HepG2 (cell line): ENCODE measurements around the gene ITGAV. TPM values are rescaled to one million over a fixed set of nuclear protein-coding genes. Genes with fewer than 3 reads are reported as not detected.

Experiments
- ADNP ChIP-seq: sonication (generic); formaldehyde crosslinking; IDR thresholded peaks from 2 replicates; pipeline ENCODE4 v1.4.0; 2020; ENCODE audit warnings: missing genetic modification reagents
- ARNT2 ChIP-seq: sonication (generic); formaldehyde crosslinking; IDR thresholded peaks from 2 replicates; pipeline ENCODE4 v1.8.0; 2022; ENCODE audit warnings: mild to moderate bottlenecking, low read depth, missing genetic modification reagents, moderate library complexity
- ATF2 ChIP-seq: sonication (generic); formaldehyde crosslinking; IDR thresholded peaks from 2 replicates; pipeline ENCODE4 v1.4.0; 2020; ENCODE audit warnings: missing genetic modification reagents
- CBFB ChIP-seq: sonication (generic); formaldehyde crosslinking; IDR thresholded peaks from 2 replicates; pipeline ENCODE4 v1.4.0; 2020; ENCODE audit warnings: missing genetic modification reagents
- CHCHD3 ChIP-seq: sonication (generic); formaldehyde crosslinking; IDR thresholded peaks from 2 replicates; pipeline ENCODE4 v1.8.0; 2022; ENCODE audit warnings: mild to moderate bottlenecking, missing genetic modification reagents, moderate library complexity
- FOXK1 ChIP-seq: sonication (generic); formaldehyde crosslinking; IDR thresholded peaks from 2 replicates; pipeline ENCODE4 v1.4.0; 2020; ENCODE audit warnings: low read depth, missing genetic modification reagents, borderline replicate concordance
- GATAD2A ChIP-seq: IDR thresholded peaks from 2 replicates; pipeline ENCODE4 v1.6.1; 2016
- HNRNPUL1 ChIP-seq: fragments of 200-400 bp; formaldehyde crosslinking; IDR thresholded peaks from 2 replicates; pipeline ENCODE4 v1.6.1; 2017; ENCODE audit warnings: low read depth, mild to moderate bottlenecking, low read length, moderate library complexity
- MAFK ChIP-seq, 2 experiments: IDR thresholded peaks in 1 of 2; conservative IDR thresholded peaks in 1 of 2; 2 replicates each; pipeline ENCODE4 v1.6.1; 2011; ENCODE audit warnings: improper control_type of control experiment in 2 of 2, low read length in 2 of 2
- MLLT10 ChIP-seq: sonication (generic); formaldehyde crosslinking; IDR thresholded peaks from 2 replicates; pipeline ENCODE4 v1.4.0; 2020; ENCODE audit warnings: missing genetic modification reagents
- MTA1 ChIP-seq: sonication (generic); formaldehyde crosslinking; IDR thresholded peaks from 2 replicates; pipeline ENCODE4 v1.4.0; 2020; ENCODE audit warnings: missing genetic modification reagents, mild to moderate bottlenecking, borderline replicate concordance
- NFKB2 ChIP-seq: sonication (generic); formaldehyde crosslinking; IDR thresholded peaks from 2 replicates; pipeline ENCODE4 v1.4.0; 2020; ENCODE audit warnings: missing genetic modification reagents, borderline replicate concordance
- PAX8 ChIP-seq: sonication (generic); formaldehyde crosslinking; IDR thresholded peaks from 2 replicates; pipeline ENCODE4 v1.8.0; 2022; ENCODE audit warnings: mild to moderate bottlenecking, missing genetic modification reagents, borderline replicate concordance
- RBFOX2 ChIP-seq: fragments of 200-400 bp; formaldehyde crosslinking; IDR thresholded peaks from 2 replicates; pipeline ENCODE4 v1.6.1; 2017; ENCODE audit warnings: low read depth, mild to moderate bottlenecking, low read length
- REPIN1 ChIP-seq: sonication (generic); formaldehyde crosslinking; IDR thresholded peaks from 2 replicates; pipeline ENCODE4 v1.8.0; 2022; ENCODE audit warnings: missing genetic modification reagents, low read depth, mild to moderate bottlenecking, borderline replicate concordance
- SMC3 ChIP-seq: IDR thresholded peaks from 2 replicates; pipeline ENCODE4 v1.6.1; 2011; ENCODE audit warnings: low read length, improper control_type of control experiment
- SNAPC2 ChIP-seq: sonication (generic); formaldehyde crosslinking; IDR thresholded peaks from 2 replicates; pipeline ENCODE4 v1.8.1; 2022; ENCODE audit warnings: mild to moderate bottlenecking, missing genetic modification reagents
- SP2 ChIP-seq: sonication (generic); formaldehyde crosslinking; IDR thresholded peaks from 2 replicates; pipeline ENCODE4 v1.5.1; 2020; ENCODE audit warnings: mild to moderate bottlenecking, missing genetic modification reagents
- TBL1XR1 ChIP-seq: fragments of 150-350 bp; IDR thresholded peaks from 2 replicates; pipeline ENCODE4 v1.6.1; 2014; ENCODE audit warnings: borderline replicate concordance, low read length; ENCODE audit not compliant: partially characterized antibody
- TERF1 ChIP-seq: sonication (generic); formaldehyde crosslinking; IDR thresholded peaks from 2 replicates; pipeline ENCODE4 v1.8.0; 2022; ENCODE audit warnings: mild to moderate bottlenecking, missing genetic modification reagents, moderate library complexity
- ZNF3 ChIP-seq: IDR thresholded peaks from 2 replicates; pipeline ENCODE4 v1.7.0; 2017; ENCODE audit warnings: inconsistent platforms
- ZNF558 ChIP-seq: sonication (generic); formaldehyde crosslinking; IDR thresholded peaks from 2 replicates; pipeline ENCODE4 v1.9.0; 2022; ENCODE audit warnings: mild to moderate bottlenecking, missing genetic modification reagents, borderline replicate concordance
- ZNF788 ChIP-seq: sonication (generic); formaldehyde crosslinking; IDR thresholded peaks from 2 replicates; pipeline ENCODE4 v1.5.0; 2020; ENCODE audit warnings: mild to moderate bottlenecking, missing genetic modification reagents, borderline replicate concordance
- ZSCAN22 ChIP-seq: sonication (generic); formaldehyde crosslinking; IDR thresholded peaks from 2 replicates; pipeline ENCODE4 v1.4.0; 2020; ENCODE audit warnings: mild to moderate bottlenecking, missing genetic modification reagents
- polyA plus RNA-seq, 8 experiments: library from polyadenylated mRNA; depleted of rRNA in 3 of 8; stranded (reverse) in 7 of 8; unstranded in 1 of 8; fragments of >200 nt; fragmentation: Illumina TruSeq in 4 of 8; extraction: Trizol in 4 of 8; gene quantifications; 2 replicates each; pipeline versions ENCODE4 v1.2.1 to v1.2.3, GENCODE V29; 2011 to 2016; ENCODE audit warnings: low read depth in 4 of 8, missing spikeins in 1 of 8, mixed read lengths in 1 of 8; ENCODE audit not compliant: insufficient read depth in 1 of 8
- total RNA-seq, 5 experiments: library from RNA; depleted of rRNA; stranded (reverse); fragments of >200 nt; fragmentation: Illumina TruSeq; extraction: Trizol; gene quantifications; 2 replicates each; pipeline ENCODE4 v1.2.3, GENCODE V29; 2016; ENCODE audit warnings: low read depth in 1 of 5
- TF ChIP-seq, protein P1 (sequence below): sonication (generic); formaldehyde crosslinking; IDR thresholded peaks from 2 replicates; pipeline ENCODE4 v1.4.0; 2020; ENCODE audit warnings: missing genetic modification reagents

The ITGAV gene
- total and polyA plus RNA-seq, 2 of the 13 experiments (the other 11 are each of a cell fraction or from before 2014, with no cell fraction given), result 59.1 to 60.4 TPM

- TF ChIP-seq, protein P1, sequence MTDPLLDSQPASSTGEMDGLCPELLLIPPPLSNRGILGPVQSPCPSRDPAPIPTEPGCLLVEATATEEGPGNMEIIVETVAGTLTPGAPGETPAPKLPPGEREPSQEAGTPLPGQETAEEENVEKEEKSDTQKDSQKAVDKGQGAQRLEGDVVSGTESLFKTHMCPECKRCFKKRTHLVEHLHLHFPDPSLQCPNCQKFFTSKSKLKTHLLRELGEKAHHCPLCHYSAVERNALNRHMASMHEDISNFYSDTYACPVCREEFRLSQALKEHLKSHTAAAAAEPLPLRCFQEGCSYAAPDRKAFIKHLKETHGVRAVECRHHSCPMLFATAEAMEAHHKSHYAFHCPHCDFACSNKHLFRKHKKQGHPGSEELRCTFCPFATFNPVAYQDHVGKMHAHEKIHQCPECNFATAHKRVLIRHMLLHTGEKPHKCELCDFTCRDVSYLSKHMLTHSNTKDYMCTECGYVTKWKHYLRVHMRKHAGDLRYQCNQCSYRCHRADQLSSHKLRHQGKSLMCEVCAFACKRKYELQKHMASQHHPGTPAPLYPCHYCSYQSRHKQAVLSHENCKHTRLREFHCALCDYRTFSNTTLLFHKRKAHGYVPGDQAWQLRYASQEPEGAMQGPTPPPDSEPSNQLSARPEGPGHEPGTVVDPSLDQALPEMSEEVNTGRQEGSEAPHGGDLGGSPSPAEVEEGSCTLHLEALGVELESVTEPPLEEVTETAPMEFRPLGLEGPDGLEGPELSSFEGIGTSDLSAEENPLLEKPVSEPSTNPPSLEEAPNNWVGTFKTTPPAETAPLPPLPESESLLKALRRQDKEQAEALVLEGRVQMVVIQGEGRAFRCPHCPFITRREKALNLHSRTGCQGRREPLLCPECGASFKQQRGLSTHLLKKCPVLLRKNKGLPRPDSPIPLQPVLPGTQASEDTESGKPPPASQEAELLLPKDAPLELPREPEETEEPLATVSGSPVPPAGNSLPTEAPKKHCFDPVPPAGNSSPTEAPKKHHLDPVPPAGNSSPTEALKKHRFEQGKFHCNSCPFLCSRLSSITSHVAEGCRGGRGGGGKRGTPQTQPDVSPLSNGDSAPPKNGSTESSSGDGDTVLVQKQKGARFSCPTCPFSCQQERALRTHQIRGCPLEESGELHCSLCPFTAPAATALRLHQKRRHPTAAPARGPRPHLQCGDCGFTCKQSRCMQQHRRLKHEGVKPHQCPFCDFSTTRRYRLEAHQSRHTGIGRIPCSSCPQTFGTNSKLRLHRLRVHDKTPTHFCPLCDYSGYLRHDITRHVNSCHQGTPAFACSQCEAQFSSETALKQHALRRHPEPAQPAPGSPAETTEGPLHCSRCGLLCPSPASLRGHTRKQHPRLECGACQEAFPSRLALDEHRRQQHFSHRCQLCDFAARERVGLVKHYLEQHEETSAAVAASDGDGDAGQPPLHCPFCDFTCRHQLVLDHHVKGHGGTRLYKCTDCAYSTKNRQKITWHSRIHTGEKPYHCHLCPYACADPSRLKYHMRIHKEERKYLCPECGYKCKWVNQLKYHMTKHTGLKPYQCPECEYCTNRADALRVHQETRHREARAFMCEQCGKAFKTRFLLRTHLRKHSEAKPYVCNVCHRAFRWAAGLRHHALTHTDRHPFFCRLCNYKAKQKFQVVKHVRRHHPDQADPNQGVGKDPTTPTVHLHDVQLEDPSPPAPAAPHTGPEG, result no peak
- TF ChIP-seq NFKB2, result no peak
- no peak for TF ChIP-seq REPIN1 (CRISPR knock-in tag)
- no peak for TF ChIP-seq CBFB (CRISPR knock-in tag)
- no peak for TF ChIP-seq RBFOX2
- no peak for TF ChIP-seq HNRNPUL1
- no peak for TF ChIP-seq CHCHD3 (CRISPR knock-in tag)
- no peak for TF ChIP-seq TERF1
- no peak for TF ChIP-seq SNAPC2 (CRISPR knock-in tag)
- no peak for TF ChIP-seq MLLT10 (CRISPR knock-in tag)
- peak; percentile 57 for TF ChIP-seq TBL1XR1
- no peak for TF ChIP-seq SP2
- no peak for TF ChIP-seq ATF2 (CRISPR knock-in tag)
- peak; percentile 39 for TF ChIP-seq GATAD2A (CRISPR knock-in tag)
- no peak for TF ChIP-seq ZNF788 (CRISPR knock-in tag)
- TF ChIP-seq ADNP, result no peak
- TF ChIP-seq ARNT2 (CRISPR knock-in tag), result no peak
- no peak for TF ChIP-seq SMC3
- TF ChIP-seq PAX8 (CRISPR knock-in tag), result no peak
- no peak for TF ChIP-seq ZNF3 (CRISPR knock-in tag)
- TF ChIP-seq ZSCAN22, result no peak
- no peak for TF ChIP-seq MTA1 (CRISPR knock-in tag)
- TF ChIP-seq ZNF558, result no peak
- TF ChIP-seq MAFK (conservative IDR thresholded peaks at IDR 0.05 in 1 of 2, IDR thresholded peaks at IDR 0.05 in 1 of 2; ENCODE audit: low read length in 2 of 2), result peak; percentile 97 to 99
- TF ChIP-seq FOXK1, result no peak; the same call in 1 of the 2 replicates
Measured at GRCh38 chr2:186575302-186575701, 14.6 kb upstream of the ITGAV start (continued).
